ENCODE data around the gene KCNV2.

Gene KCNV2

DNA sequence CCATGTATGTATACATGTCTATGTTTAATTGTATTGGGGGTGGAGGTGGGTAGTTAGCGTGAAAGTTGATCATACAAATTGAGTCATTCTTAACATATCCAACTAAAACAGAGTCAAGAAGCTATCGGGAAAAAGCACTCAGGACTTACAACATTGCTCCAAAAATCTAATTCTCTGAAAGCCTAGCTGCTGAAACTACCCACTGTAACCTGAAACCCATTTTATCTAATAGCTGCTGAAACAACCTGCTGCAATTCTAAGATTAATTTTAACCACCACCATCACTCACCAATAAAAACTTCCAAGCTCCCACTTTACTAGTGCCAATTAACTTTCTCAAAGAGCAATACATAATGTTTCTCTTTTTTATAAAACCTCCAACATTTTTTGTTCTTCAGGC is 32.2 kb downstream of the KCNV2 start:
- H3K36me3 ChIP-seq (ENCODE audit: control insufficient read depth in 2 of 2, insufficient read depth in 2 of 2, low read length in 2 of 2), result no peaks in the 10 kb centered on the region

DNA sequence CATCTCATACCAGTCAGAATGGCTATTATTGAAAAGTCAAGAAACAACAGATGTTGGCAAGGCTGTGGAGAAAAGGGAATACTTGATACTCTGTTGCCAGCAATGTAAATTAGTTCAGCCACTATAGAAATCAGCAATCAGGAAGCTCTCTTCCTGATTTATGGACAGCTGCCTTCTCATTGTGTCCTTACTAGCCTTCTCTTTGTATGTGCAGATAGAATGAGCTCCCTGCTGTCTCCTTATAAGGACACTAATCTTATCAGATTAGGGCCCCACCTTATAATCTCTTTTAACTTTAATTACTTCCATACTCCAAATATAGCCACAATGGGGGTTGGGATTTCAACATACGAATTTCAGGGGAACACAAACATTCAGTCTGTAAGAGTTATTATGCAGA is 38.0 kb downstream of the KCNV2 start:
- no peak overlapping the region for H3K4me3 ChIP-seq (ENCODE audit: low read length in 2 of 2)
- no peaks in the 10 kb centered on the region for H3K27me3 ChIP-seq (ENCODE audit: control insufficient read depth in 2 of 2, insufficient read depth in 2 of 2, low read length in 2 of 2)
- H3K4me1 ChIP-seq (ENCODE audit: control insufficient read depth in 2 of 2, insufficient read depth in 2 of 2, low read length in 2 of 2), result no peaks in the 10 kb centered on the region
- H3K27ac ChIP-seq (ENCODE audit: low read depth in 2 of 2, low read length in 2 of 2), result no peak overlapping the region
- H3K36me3 ChIP-seq (ENCODE audit: control insufficient read depth in 2 of 2, insufficient read depth in 2 of 2, low read length in 2 of 2), result no peaks in the 10 kb centered on the region
- H3K9me3 ChIP-seq (ENCODE audit: control insufficient read depth in 2 of 2, low read length in 2 of 2), result no peaks in the 10 kb centered on the region
- H3K9ac ChIP-seq (ENCODE audit: low read depth in 1 of 2, low read length in 2 of 2), result no peak overlapping the region

More for the DNA sequence above, 32.2 kb downstream of the KCNV2 start:
- no peaks in the 10 kb centered on the region for H3K9me3 ChIP-seq (ENCODE audit: control insufficient read depth in 2 of 2, low read length in 2 of 2)
- H3K4me1 ChIP-seq (ENCODE audit: control insufficient read depth in 2 of 2, insufficient read depth in 2 of 2, low read length in 2 of 2), result no peaks in the 10 kb centered on the region
- H3K27me3 ChIP-seq (ENCODE audit: control insufficient read depth in 2 of 2, insufficient read depth in 2 of 2, low read length in 2 of 2), result no peaks in the 10 kb centered on the region
- no peak overlapping the region for H3K27ac ChIP-seq (ENCODE audit: low read depth in 2 of 2, low read length in 2 of 2)
- H3K4me3 ChIP-seq (ENCODE audit: low read length in 2 of 2), result no peak overlapping the region
- no peak overlapping the region for H3K9ac ChIP-seq (ENCODE audit: low read depth in 1 of 2, low read length in 2 of 2)

DNA sequence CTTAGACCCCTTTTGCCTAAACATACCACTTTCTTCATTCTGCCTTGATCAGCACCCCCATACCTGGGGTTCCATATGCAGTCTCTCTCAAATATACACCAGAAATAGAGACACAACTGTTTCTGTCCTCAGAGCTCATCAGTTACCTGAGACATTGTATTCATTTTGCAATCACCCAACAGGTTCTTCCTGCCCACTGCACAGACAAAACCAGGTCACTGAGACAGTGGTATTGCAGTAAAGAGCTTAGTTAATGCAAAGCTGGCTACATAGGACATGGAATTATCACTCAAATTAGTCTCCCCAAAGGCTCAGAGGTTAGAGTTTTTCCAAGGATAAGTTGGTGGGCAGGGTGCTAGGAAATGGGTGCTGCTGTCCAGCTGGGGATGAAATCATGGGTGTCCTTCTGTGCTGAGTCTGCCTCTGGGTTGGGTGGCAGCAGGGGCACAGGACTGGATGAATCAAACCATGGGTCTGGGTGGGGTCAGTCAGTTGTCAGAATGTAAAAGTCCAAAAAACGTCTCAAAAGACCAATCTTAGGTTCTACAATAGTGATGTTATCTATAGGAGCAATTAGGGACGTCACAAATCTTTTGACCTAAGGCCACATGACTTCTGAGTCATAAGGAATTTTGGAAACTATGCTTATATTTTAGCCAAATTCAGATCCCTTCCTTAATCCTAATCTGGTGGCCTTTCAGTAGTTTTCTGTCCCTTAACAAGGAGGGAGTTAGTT is 41.0 kb downstream of the KCNV2 start:
- H3K4me3 ChIP-seq (ENCODE audit: low read length in 2 of 2), result no peak overlapping the region
- H3K9me3 ChIP-seq (ENCODE audit: control insufficient read depth in 2 of 2, low read length in 2 of 2), result no peaks in the 10 kb centered on the region
- no peak overlapping the region for H3K9ac ChIP-seq (ENCODE audit: low read depth in 1 of 2, low read length in 2 of 2)
- no peaks in the 10 kb centered on the region for H3K4me1 ChIP-seq (ENCODE audit: control insufficient read depth in 2 of 2, insufficient read depth in 2 of 2, low read length in 2 of 2)
- H3K36me3 ChIP-seq (ENCODE audit: control insufficient read depth in 2 of 2, insufficient read depth in 2 of 2, low read length in 2 of 2), result no peaks in the 10 kb centered on the region
- H3K27me3 ChIP-seq (ENCODE audit: control insufficient read depth in 2 of 2, insufficient read depth in 2 of 2, low read length in 2 of 2), result no peaks in the 10 kb centered on the region
- no peak overlapping the region for H3K27ac ChIP-seq (ENCODE audit: low read depth in 2 of 2, low read length in 2 of 2)

DNA sequence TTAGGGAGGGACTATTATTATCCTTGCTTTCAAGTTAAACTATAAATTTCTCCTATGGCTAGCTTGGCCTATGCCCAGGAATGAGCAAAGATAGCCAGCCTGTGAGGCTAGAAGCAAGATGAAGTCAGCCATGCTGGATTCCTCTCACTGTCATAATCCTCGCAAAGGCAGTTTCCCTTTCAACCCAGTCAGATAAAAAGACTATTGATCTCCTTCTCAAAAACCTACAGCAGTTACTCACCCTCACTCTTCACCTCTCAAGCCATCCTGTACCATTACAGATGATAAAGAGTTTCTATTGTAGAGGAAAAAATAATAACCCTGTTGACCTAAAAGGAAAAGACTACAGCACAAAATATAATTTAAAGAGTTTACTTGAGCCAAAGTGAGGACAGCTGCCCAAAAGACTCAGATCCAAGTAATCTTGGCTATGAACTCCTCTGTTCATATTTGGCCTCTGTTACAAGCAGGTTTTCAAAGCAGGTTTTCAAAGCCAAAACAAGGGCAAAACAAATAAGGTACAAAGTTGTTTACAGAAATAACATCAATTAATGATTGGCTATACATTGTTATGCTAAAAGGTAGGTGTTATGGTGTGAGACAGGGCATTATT is 41.7 kb downstream of the KCNV2 start:
- no peak overlapping the region for H3K27ac ChIP-seq (ENCODE audit: low read depth in 2 of 2, low read length in 2 of 2)
- H3K9ac ChIP-seq (ENCODE audit: low read depth in 1 of 2, low read length in 2 of 2), result no peak overlapping the region
- no peaks in the 10 kb centered on the region for H3K9me3 ChIP-seq (ENCODE audit: control insufficient read depth in 2 of 2, low read length in 2 of 2)
- no peak overlapping the region for H3K4me3 ChIP-seq (ENCODE audit: low read length in 2 of 2)
- H3K27me3 ChIP-seq (ENCODE audit: control insufficient read depth in 2 of 2, insufficient read depth in 2 of 2, low read length in 2 of 2), result no peaks in the 10 kb centered on the region
- H3K36me3 ChIP-seq (ENCODE audit: control insufficient read depth in 2 of 2, insufficient read depth in 2 of 2, low read length in 2 of 2), result no peaks in the 10 kb centered on the region
- H3K4me1 ChIP-seq (ENCODE audit: control insufficient read depth in 2 of 2, insufficient read depth in 2 of 2, low read length in 2 of 2), result no peaks in the 10 kb centered on the region

DNA sequence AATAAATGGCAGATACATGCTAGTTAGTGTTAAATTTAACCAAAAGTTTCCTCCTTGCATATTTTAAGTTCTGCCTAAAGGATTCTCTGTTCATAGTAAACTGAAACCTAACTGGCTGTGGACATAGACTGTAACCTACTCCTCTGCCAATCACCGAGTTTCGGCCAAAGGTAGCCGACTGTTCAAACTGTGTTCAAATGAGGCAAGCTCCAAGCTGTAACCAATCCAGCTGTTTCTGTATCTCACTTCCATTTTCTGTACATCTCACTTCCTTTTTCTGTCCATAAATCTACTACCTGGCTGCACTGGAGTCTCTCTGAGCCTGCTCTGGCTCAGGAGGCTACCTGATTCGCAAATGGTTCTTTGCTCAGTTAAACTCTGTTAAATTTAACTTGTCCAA is 44.1 kb downstream of the KCNV2 start:
- Histone ChIP-seq H3K9me3 (ENCODE audit: control insufficient read depth in 2 of 2, low read length in 2 of 2) (no peaks in the 10 kb centered on the region), H3K4me3 (ENCODE audit: low read length in 2 of 2) (no peak overlapping the region), H3K36me3 (ENCODE audit: control insufficient read depth in 2 of 2, insufficient read depth in 2 of 2, low read length in 2 of 2) (no peaks in the 10 kb centered on the region), H3K27me3 (ENCODE audit: control insufficient read depth in 2 of 2, insufficient read depth in 2 of 2, low read length in 2 of 2) (no peaks in the 10 kb centered on the region), H3K4me1 (ENCODE audit: control insufficient read depth in 2 of 2, insufficient read depth in 2 of 2, low read length in 2 of 2) (no peaks in the 10 kb centered on the region), H3K9ac (ENCODE audit: low read depth in 1 of 2, low read length in 2 of 2) (no peak overlapping the region), H3K27ac (ENCODE audit: low read depth in 2 of 2, low read length in 2 of 2) (no peak overlapping the region)

DNA sequence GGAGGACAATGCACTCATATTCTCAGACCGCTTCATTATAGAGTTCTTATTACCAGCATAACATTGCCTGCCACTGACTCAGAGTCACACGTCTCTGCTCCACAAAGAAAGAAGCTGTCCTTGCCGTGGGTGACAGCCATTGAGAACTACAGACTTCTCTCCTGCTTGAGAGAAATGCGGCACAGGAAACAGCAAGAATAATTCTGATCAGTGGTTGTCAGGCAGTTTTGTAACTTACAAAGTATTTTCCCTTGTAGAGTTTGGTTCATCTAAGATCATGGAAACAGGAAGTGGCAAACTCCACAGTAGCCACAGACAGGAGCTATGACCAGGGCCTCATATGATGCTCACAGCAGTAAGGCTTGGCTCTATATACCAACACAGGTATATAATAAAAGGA is 47.0 kb downstream of the KCNV2 start:
- Histone ChIP-seq H3K9me3 (ENCODE audit: control insufficient read depth in 2 of 2, low read length in 2 of 2) (no peaks in the 10 kb centered on the region), H3K4me3 (ENCODE audit: low read length in 2 of 2) (no peak overlapping the region), H3K9ac (ENCODE audit: low read depth in 1 of 2, low read length in 2 of 2) (no peak overlapping the region), H3K36me3 (ENCODE audit: control insufficient read depth in 2 of 2, insufficient read depth in 2 of 2, low read length in 2 of 2) (peaks cover 0 to 4% of the 10 kb centered on the region in 2 donors), H3K27ac (ENCODE audit: low read depth in 2 of 2, low read length in 2 of 2) (no peak overlapping the region), H3K4me1 (ENCODE audit: control insufficient read depth in 2 of 2, insufficient read depth in 2 of 2, low read length in 2 of 2) (peaks cover 0 to 6% of the 10 kb centered on the region in 2 donors), H3K27me3 (ENCODE audit: control insufficient read depth in 2 of 2, insufficient read depth in 2 of 2, low read length in 2 of 2) (no peaks in the 10 kb centered on the region)

DNA sequence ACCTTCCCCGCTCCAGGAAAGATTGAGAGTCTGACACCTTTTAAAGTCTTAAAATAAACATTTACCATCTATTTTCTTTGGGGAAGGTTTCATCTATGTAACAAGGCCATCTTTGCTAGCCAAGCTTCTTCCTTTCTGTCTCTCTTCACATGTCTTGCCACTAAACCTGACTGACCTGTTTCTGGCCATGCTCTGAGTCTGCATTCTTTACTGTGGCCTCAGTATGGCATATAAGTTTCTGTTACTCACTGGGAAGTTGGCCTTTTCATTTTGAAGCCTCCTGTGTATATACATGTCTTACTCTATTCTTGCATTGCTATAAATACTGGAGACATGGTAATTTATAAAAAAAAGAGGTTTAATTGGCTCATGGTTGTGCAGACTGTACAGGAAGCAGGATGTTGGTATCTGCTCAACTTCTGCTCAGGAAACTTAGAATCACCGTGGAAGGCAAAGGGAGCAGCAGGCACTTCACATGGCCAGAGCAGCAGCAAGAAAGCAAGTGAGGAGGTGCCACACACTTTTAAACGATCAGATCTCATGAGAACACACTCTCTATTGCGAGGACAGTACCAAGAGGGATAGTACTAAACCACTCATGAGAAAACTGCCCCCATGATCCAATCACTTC is 48.1 kb downstream of the KCNV2 start:
- no peaks in the 10 kb centered on the region for H3K27me3 ChIP-seq (ENCODE audit: control insufficient read depth in 2 of 2, insufficient read depth in 2 of 2, low read length in 2 of 2)
- H3K4me3 ChIP-seq (ENCODE audit: low read length in 2 of 2), result no peak overlapping the region
- H3K27ac ChIP-seq (ENCODE audit: low read depth in 2 of 2, low read length in 2 of 2), result no peak overlapping the region
- peaks cover 0 to 4% of the 10 kb centered on the region in 2 donors for H3K36me3 ChIP-seq (ENCODE audit: control insufficient read depth in 2 of 2, insufficient read depth in 2 of 2, low read length in 2 of 2)
- peaks cover 0 to 6% of the 10 kb centered on the region in 2 donors for H3K4me1 ChIP-seq (ENCODE audit: control insufficient read depth in 2 of 2, insufficient read depth in 2 of 2, low read length in 2 of 2)
- no peak overlapping the region for H3K9ac ChIP-seq (ENCODE audit: low read depth in 1 of 2, low read length in 2 of 2)
- no peaks in the 10 kb centered on the region for H3K9me3 ChIP-seq (ENCODE audit: control insufficient read depth in 2 of 2, low read length in 2 of 2)

DNA sequence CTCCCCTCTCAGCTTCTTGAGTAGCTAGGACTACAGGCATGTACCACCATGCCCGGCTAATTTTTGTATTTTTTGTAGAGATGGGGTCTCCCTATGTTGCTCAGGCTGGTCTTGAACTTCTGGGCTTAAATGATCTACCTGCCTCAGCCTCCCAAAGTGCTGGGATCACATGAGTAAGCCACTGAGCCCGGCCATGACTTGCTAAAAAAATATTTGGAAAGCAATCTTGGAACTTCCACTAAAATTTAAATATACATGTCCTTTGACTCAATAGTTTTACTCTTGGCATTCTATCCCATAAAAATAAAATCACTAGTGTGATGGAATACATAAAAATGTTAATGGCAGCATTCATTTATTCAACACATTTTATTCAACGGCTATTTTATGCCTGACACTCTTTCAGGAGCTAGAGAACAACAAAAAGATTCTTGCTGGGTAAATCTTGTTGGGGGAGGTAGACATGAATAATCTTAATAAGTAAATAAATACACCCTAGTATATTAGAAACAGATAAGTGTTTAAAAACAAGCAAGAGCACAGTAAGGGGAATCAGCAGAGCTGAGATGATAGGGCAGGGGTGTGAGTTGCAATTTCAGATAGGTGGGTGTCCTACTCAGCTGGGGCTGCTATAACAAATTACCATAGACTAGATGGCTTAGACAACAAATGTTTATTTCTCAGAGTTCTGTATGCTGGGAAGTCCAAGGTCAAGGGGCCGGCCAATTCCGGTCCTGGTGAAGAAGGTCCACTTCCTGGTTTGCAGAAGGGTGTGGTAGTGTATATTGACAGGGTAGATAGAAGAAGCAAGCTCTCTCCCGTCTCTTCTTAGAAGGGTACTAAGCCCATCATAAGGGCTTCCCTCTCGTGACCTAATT is 50.7 kb downstream of the KCNV2 start:
- Histone ChIP-seq H3K27ac (ENCODE audit: low read depth in 2 of 2, low read length in 2 of 2) (no peak overlapping the region), H3K4me1 (ENCODE audit: control insufficient read depth in 2 of 2, insufficient read depth in 2 of 2, low read length in 2 of 2) (peaks cover 0 to 6% of the 10 kb centered on the region in 2 donors), H3K36me3 (ENCODE audit: control insufficient read depth in 2 of 2, insufficient read depth in 2 of 2, low read length in 2 of 2) (peaks cover 3 to 4% of the 10 kb centered on the region in 2 donors), H3K4me3 (ENCODE audit: low read length in 2 of 2) (no peak overlapping the region), H3K9ac (ENCODE audit: low read depth in 1 of 2, low read length in 2 of 2) (no peak overlapping the region), H3K27me3 (ENCODE audit: control insufficient read depth in 2 of 2, insufficient read depth in 2 of 2, low read length in 2 of 2) (no peaks in the 10 kb centered on the region), H3K9me3 (ENCODE audit: control insufficient read depth in 2 of 2, low read length in 2 of 2) (no peaks in the 10 kb centered on the region)

DNA sequence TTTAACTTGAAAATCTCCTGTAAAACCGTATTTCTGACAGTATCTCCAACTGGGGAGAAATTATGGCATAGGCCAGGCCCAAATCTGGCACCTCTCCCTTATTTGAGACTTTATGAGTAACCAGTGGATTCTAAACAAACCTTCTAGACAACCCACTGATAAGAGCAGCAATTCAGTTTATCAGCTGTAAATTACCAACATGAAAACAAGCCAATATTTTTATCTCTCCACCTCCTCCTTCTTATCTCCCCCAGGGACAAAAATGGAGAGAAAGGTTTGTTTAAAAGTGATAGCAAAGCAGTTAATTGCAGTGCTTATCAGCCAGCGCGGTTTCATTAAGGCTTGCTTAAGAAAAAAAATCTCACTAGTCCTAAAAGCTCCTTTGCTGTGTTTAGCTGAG is 53.8 kb downstream of the KCNV2 start:
- peaks cover 7 to 17% of the 10 kb centered on the region in 2 donors for H3K36me3 ChIP-seq (ENCODE audit: control insufficient read depth in 2 of 2, insufficient read depth in 2 of 2, low read length in 2 of 2)
- no peak overlapping the region for H3K27ac ChIP-seq (ENCODE audit: low read depth in 2 of 2, low read length in 2 of 2)
- no peaks in the 10 kb centered on the region for H3K27me3 ChIP-seq (ENCODE audit: control insufficient read depth in 2 of 2, insufficient read depth in 2 of 2, low read length in 2 of 2)
- H3K9me3 ChIP-seq (ENCODE audit: control insufficient read depth in 2 of 2, low read length in 2 of 2), result no peaks in the 10 kb centered on the region
- H3K4me3 ChIP-seq (ENCODE audit: low read length in 2 of 2), result no peak overlapping the region
- H3K4me1 ChIP-seq (ENCODE audit: control insufficient read depth in 2 of 2, insufficient read depth in 2 of 2, low read length in 2 of 2), result peaks cover 0 to 6% of the 10 kb centered on the region in 2 donors
- H3K9ac ChIP-seq (ENCODE audit: low read depth in 1 of 2, low read length in 2 of 2), result no peak overlapping the region

All from mucosa of rectum (tissue), 2 donors.